ENCODE data around the gene USP11. TPM values are rescaled to one million over a fixed set of nuclear protein-coding genes. Genes with fewer than 3 reads are reported as not detected.

The USP11 gene
- total and polyA plus RNA-seq, 9 donors, result 39.5 to 115 (median 101) TPM

GRCh38 chrX:47223476-47224250, 9.1 kb upstream of the USP11 start:
- WGBS (ENCODE audit: insufficient coverage), result 93% methylated on average over 11 of the region's 13 CpGs
- Histone ChIP-seq H3K27ac (ENCODE audit: low read length) (no peak overlapping the region), H3K9me3 (replicated peaks; ENCODE audit: control insufficient read depth, low read depth, low read length) (no peaks in the 10 kb centered on the region), H3K36me3 (ENCODE audit: control insufficient read depth, insufficient read depth, low read length) (peaks cover 60% of the 10 kb centered on the region), H3K27me3 (ENCODE audit: control insufficient read depth, insufficient read depth, low read length) (peaks cover 39% of the 10 kb centered on the region), H3K4me1 (ENCODE audit: control insufficient read depth, insufficient read depth, low read length) (peaks cover 17% of the 10 kb centered on the region), H3K4me3 (ENCODE audit: low read length) (no peak overlapping the region)
- DNase-seq, result no peak

GRCh38 chrX:47224266-47224895, 8.4 kb upstream of the USP11 start:
- Histone ChIP-seq H3K9me3 (replicated peaks; ENCODE audit: control insufficient read depth, low read depth, low read length) (no peaks in the 10 kb centered on the region), H3K4me3 (ENCODE audit: low read length) (no peak overlapping the region), H3K36me3 (ENCODE audit: control insufficient read depth, insufficient read depth, low read length) (peaks cover 67% of the 10 kb centered on the region), H3K27me3 (ENCODE audit: control insufficient read depth, insufficient read depth, low read length) (peaks cover 43% of the 10 kb centered on the region), H3K27ac (ENCODE audit: low read length) (no peak overlapping the region), H3K4me1 (ENCODE audit: control insufficient read depth, insufficient read depth, low read length) (peaks cover 12% of the 10 kb centered on the region)
- 96% methylated on average over 13 of the region's 17 CpGs for WGBS (ENCODE audit: insufficient coverage)
- DNase-seq, result no peak

GRCh38 chrX:47224896-47225290, 7.9 kb upstream of the USP11 start:
- DNase-seq, result no peak
- WGBS (ENCODE audit: insufficient coverage), result 100% methylated on average over 4 of the region's 4 CpGs
- H3K27ac ChIP-seq (ENCODE audit: low read length), result no peak overlapping the region
- H3K27me3 ChIP-seq (ENCODE audit: control insufficient read depth, insufficient read depth, low read length), result peaks cover 44% of the 10 kb centered on the region
- H3K9me3 ChIP-seq (replicated peaks; ENCODE audit: control insufficient read depth, low read depth, low read length), result no peaks in the 10 kb centered on the region
- no peak overlapping the region for H3K4me3 ChIP-seq (ENCODE audit: low read length)
- H3K4me1 ChIP-seq (ENCODE audit: control insufficient read depth, insufficient read depth, low read length), result peaks cover 7% of the 10 kb centered on the region
- H3K36me3 ChIP-seq (ENCODE audit: control insufficient read depth, insufficient read depth, low read length), result peaks cover 70% of the 10 kb centered on the region

GRCh38 chrX:47226071-47226470, 6.7 kb upstream of the USP11 start:
- H3K27ac ChIP-seq (ENCODE audit: low read length), result no peak overlapping the region
- H3K4me1 ChIP-seq (ENCODE audit: control insufficient read depth, insufficient read depth, low read length), result no peaks in the 10 kb centered on the region
- H3K4me3 ChIP-seq (ENCODE audit: low read length), result no peak overlapping the region
- WGBS (ENCODE audit: insufficient coverage), result 86% methylated on average over 5 of the region's 6 CpGs
- DNase-seq, result no peak
- H3K27me3 ChIP-seq (ENCODE audit: control insufficient read depth, insufficient read depth, low read length), result peaks cover 49% of the 10 kb centered on the region
- no peaks in the 10 kb centered on the region for H3K9me3 ChIP-seq (replicated peaks; ENCODE audit: control insufficient read depth, low read depth, low read length)
- H3K36me3 ChIP-seq (ENCODE audit: control insufficient read depth, insufficient read depth, low read length), result peaks cover 75% of the 10 kb centered on the region

GRCh38 chrX:47226531-47227333, 6.1 kb upstream of the USP11 start:
- H3K4me1 ChIP-seq (ENCODE audit: control insufficient read depth, insufficient read depth, low read length), result no peaks in the 10 kb centered on the region
- H3K27me3 ChIP-seq (ENCODE audit: control insufficient read depth, insufficient read depth, low read length), result peaks cover 54% of the 10 kb centered on the region
- no peak overlapping the region for H3K4me3 ChIP-seq (ENCODE audit: low read length)
- 96% methylated on average over 4 of the region's 19 CpGs for WGBS (ENCODE audit: insufficient coverage)
- no peaks in the 10 kb centered on the region for H3K9me3 ChIP-seq (replicated peaks; ENCODE audit: control insufficient read depth, low read depth, low read length)
- H3K36me3 ChIP-seq (ENCODE audit: control insufficient read depth, insufficient read depth, low read length), result peaks cover 70% of the 10 kb centered on the region
- DNase-seq, result no peak
- no peak overlapping the region for H3K27ac ChIP-seq (ENCODE audit: low read length)

GRCh38 chrX:47227334-47227583, 5.5 kb upstream of the USP11 start:
- H3K4me1 ChIP-seq (ENCODE audit: control insufficient read depth, insufficient read depth, low read length), result peaks cover 2% of the 10 kb centered on the region
- 93% methylated on average over 3 of the region's 9 CpGs for WGBS (ENCODE audit: insufficient coverage)

GRCh38 chrX:47228550-47229270, 4.1 kb upstream of the USP11 start:
- no peak overlapping the region for H3K4me3 ChIP-seq (ENCODE audit: low read length)
- WGBS (ENCODE audit: insufficient coverage), result 86% methylated on average over 9 of the region's 12 CpGs
- H3K27ac ChIP-seq (ENCODE audit: low read length), result no peak overlapping the region
- H3K4me1 ChIP-seq (ENCODE audit: control insufficient read depth, insufficient read depth, low read length), result peaks cover 5% of the 10 kb centered on the region
- H3K36me3 ChIP-seq (ENCODE audit: control insufficient read depth, insufficient read depth, low read length), result peaks cover 56% of the 10 kb centered on the region
- DNase-seq, result no peak
- peaks cover 64% of the 10 kb centered on the region for H3K27me3 ChIP-seq (ENCODE audit: control insufficient read depth, insufficient read depth, low read length)
- H3K9me3 ChIP-seq (replicated peaks; ENCODE audit: control insufficient read depth, low read depth, low read length), result no peaks in the 10 kb centered on the region

More at GRCh38 chrX:47227334-47227583, 5.5 kb upstream of the USP11 start:
- Histone ChIP-seq H3K4me3 (ENCODE audit: low read length) (no peak overlapping the region), H3K36me3 (ENCODE audit: control insufficient read depth, insufficient read depth, low read length) (peaks cover 66% of the 10 kb centered on the region), H3K27ac (ENCODE audit: low read length) (no peak overlapping the region), H3K27me3 (ENCODE audit: control insufficient read depth, insufficient read depth, low read length) (peaks cover 56% of the 10 kb centered on the region), H3K9me3 (replicated peaks; ENCODE audit: control insufficient read depth, low read depth, low read length) (no peaks in the 10 kb centered on the region)
- no peak for DNase-seq

GRCh38 chrX:47229427-47229826, 3.4 kb upstream of the USP11 start:
- Histone ChIP-seq H3K4me1 (ENCODE audit: control insufficient read depth, insufficient read depth, low read length) (peaks cover 5% of the 10 kb centered on the region), H3K27me3 (ENCODE audit: control insufficient read depth, insufficient read depth, low read length) (peaks cover 59% of the 10 kb centered on the region), H3K4me3 (ENCODE audit: low read length) (no peak overlapping the region), H3K9me3 (replicated peaks; ENCODE audit: control insufficient read depth, low read depth, low read length) (no peaks in the 10 kb centered on the region), H3K36me3 (ENCODE audit: control insufficient read depth, insufficient read depth, low read length) (peaks cover 48% of the 10 kb centered on the region), H3K27ac (ENCODE audit: low read length) (no peak overlapping the region)
- WGBS (ENCODE audit: insufficient coverage), result 80% methylated on average over 1 of the region's 6 CpGs
- no peak for DNase-seq

GRCh38 chrX:47230136-47230868, 2.5 kb upstream of the USP11 start:
- Histone ChIP-seq H3K27me3 (ENCODE audit: control insufficient read depth, insufficient read depth, low read length) (peaks cover 59% of the 10 kb centered on the region), H3K4me1 (ENCODE audit: control insufficient read depth, insufficient read depth, low read length) (peaks cover 5% of the 10 kb centered on the region), H3K9me3 (replicated peaks; ENCODE audit: control insufficient read depth, low read depth, low read length) (no peaks in the 10 kb centered on the region), H3K4me3 (ENCODE audit: low read length) (no peak overlapping the region), H3K27ac (ENCODE audit: low read length) (no peak overlapping the region), H3K36me3 (ENCODE audit: control insufficient read depth, insufficient read depth, low read length) (peaks cover 40% of the 10 kb centered on the region)
- 89% methylated on average over 5 of the region's 5 CpGs for WGBS (ENCODE audit: insufficient coverage)
- no peak for DNase-seq
